Measurements from ENCODE around the gene PSME3. TPM values are rescaled to one million over a fixed set of nuclear protein-coding genes. Genes with fewer than 3 reads are reported as not detected.

PSME3 gene
- total RNA-seq, 2 donors from 2014 or later: 68.5 to 71.1 TPM

DNA sequence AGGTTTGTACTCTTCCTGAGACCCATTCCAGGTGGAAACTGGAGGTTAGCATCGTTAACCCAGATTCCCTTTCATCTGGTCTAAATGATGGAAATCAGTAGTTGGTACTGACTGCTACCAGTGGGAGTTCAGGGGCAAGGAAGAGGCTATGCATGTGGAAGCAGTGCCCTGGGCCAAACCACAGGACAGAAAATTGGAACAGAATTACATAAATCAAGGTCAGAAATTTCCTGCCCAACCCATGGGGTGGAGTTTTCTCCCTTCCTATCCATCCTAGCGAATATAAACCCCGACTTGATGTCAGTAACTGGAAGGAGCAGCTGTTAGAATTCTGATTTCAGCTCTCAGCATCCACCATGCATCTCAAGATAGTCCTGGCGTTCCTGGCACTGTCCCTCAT, 11.1 kb downstream of the PSME3 start, which contains the start of gene AOC2:
Gene AOC2, plus strand, starts transcription at position 310 of the 400 bp plus-strand sequence. Its CDS starts 47 bp downstream, at position 357.
- Histone ChIP-seq H3K4me3 (no peak within 1 kb of the TSS), H3K9me3 (no peaks in the 10 kb centered on the region), H3K4me1 (replicated peaks) (no peaks in the 10 kb centered on the region), H3K36me3 (peaks cover 0 to 5% of the 10 kb centered on the region in 2 donors), H3K27ac (no peak within 1 kb of the TSS), H3K27me3 (replicated peaks; ENCODE audit: insufficient read depth) (no peaks in the 10 kb centered on the region)
- no peak for TF ChIP-seq POLR2A (IDR thresholded peaks at IDR 0.05)
- no peak for TF ChIP-seq POLR2AphosphoS5 (IDR thresholded peaks at IDR 0.05)
- TF ChIP-seq, protein P1, sequence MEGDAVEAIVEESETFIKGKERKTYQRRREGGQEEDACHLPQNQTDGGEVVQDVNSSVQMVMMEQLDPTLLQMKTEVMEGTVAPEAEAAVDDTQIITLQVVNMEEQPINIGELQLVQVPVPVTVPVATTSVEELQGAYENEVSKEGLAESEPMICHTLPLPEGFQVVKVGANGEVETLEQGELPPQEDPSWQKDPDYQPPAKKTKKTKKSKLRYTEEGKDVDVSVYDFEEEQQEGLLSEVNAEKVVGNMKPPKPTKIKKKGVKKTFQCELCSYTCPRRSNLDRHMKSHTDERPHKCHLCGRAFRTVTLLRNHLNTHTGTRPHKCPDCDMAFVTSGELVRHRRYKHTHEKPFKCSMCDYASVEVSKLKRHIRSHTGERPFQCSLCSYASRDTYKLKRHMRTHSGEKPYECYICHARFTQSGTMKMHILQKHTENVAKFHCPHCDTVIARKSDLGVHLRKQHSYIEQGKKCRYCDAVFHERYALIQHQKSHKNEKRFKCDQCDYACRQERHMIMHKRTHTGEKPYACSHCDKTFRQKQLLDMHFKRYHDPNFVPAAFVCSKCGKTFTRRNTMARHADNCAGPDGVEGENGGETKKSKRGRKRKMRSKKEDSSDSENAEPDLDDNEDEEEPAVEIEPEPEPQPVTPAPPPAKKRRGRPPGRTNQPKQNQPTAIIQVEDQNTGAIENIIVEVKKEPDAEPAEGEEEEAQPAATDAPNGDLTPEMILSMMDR (IDR thresholded peaks at IDR 0.05): no peak
- no peak for DNase-seq (ENCODE audit: low spot score)
- intact Hi-C loops (cut with DNase I): no loop called here
- WGBS: 76% methylated on average over 4 of the region's 4 CpGs

DNA sequence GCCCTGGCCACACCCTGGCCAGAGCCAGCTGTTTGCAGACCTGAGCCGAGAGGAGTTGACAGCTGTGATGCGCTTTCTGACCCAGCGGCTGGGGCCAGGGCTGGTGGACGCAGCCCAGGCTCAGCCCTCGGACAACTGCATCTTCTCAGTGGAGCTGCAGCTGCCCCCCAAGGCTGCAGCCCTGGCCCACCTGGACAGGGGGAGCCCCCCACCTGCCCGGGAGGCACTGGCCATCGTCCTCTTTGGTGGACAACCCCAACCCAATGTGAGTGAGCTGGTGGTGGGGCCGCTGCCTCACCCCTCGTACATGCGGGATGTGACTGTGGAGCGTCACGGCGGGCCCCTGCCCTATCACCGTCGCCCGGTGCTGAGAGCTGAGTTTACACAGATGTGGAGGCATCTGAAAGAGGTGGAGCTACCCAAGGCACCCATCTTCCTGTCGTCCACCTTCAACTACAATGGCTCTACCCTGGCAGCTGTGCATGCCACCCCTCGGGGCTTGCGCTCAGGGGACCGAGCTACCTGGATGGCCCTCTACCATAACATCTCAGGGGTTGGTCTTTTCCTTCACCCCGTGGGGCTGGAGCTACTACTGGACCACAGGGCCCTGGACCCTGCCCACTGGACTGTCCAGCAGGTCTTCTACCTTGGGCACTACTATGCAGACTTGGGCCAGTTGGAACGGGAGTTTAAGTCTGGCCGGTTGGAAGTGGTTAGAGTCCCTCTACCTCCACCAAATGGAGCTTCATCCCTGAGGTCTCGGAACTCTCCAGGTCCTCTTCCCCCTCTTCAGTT, 11.8 kb downstream of the PSME3 start:
- DNase-seq (ENCODE audit: low spot score): no peak
- Histone ChIP-seq H3K4me3 (no peak overlapping the region), H3K27me3 (replicated peaks; ENCODE audit: insufficient read depth) (no peaks in the 10 kb centered on the region), H3K27ac (no peak overlapping the region), H3K36me3 (no peaks in the 10 kb centered on the region), H3K4me1 (replicated peaks) (no peaks in the 10 kb centered on the region), H3K9me3 (no peaks in the 10 kb centered on the region)
- intact Hi-C loops (cut with DNase I): loop anchor here (5.0 kb wide), 1 partner anchor 152 kb away; the partner anchor contains the start of gene RPL27
- no peak for TF ChIP-seq POLR2AphosphoS5 (IDR thresholded peaks at IDR 0.05)
- TF ChIP-seq POLR2A (IDR thresholded peaks at IDR 0.05): no peak
- TF ChIP-seq, protein P1 (IDR thresholded peaks at IDR 0.05): no peak
- 88% methylated on average over 23 of the region's 24 CpGs for WGBS

DNA sequence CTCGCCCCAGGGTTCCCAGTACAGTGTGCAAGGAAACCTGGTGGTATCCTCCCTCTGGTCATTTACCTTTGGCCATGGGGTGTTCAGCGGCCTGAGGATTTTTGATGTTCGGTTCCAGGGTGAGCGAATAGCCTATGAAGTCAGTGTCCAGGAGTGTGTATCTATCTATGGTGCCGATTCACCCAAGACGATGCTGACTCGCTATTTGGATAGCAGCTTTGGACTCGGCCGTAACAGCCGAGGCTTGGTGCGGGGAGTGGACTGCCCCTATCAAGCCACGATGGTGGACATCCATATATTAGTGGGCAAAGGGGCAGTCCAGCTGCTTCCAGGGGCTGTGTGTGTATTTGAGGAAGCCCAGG, 12.3 kb downstream of the PSME3 start:
- intact Hi-C loops (cut with DNase I): loop anchor here (5.0 kb wide), 1 partner anchor 152 kb away; the partner anchor contains the start of gene RPL27
- Histone ChIP-seq H3K4me3 (no peak overlapping the region), H3K27me3 (replicated peaks; ENCODE audit: insufficient read depth) (no peaks in the 10 kb centered on the region), H3K9me3 (no peaks in the 10 kb centered on the region), H3K36me3 (no peaks in the 10 kb centered on the region), H3K27ac (no peak overlapping the region), H3K4me1 (replicated peaks) (no peaks in the 10 kb centered on the region)
- 87% methylated on average over 12 of the region's 12 CpGs for WGBS
- DNase-seq (ENCODE audit: low spot score): no peak
- TF ChIP-seq POLR2AphosphoS5 (IDR thresholded peaks at IDR 0.05) (no peak), POLR2A (IDR thresholded peaks at IDR 0.05) (no peak)
- TF ChIP-seq, protein P1 (IDR thresholded peaks at IDR 0.05): no peak

DNA sequence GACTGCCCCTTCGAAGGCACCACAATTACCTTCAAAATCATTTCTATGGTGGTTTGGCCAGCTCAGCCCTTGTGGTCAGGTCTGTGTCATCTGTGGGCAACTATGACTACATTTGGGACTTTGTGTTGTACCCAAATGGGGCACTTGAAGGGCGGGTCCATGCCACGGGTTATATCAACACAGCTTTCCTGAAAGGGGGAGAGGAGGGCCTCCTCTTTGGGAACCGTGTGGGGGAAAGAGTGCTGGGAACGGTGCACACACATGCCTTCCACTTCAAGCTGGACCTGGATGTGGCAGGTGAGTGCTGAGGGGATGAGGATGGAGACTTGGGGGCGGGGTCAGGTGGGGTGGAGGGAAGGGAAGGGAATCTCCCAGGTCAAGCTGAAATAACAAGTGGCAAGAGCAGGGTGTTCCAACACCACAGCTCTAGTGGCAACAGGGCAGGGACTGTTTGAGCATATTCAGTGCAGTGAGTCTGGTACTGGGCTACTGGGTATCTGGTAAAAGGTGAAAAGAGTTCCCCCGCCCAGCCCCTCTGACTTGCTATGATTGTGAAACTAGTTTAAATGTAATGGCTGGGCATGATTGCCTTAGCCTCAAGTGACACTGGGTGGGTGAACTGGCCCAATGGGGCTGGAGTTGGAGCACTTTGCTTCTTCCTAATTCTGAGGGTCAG, 12.9 kb downstream of the PSME3 start:
- TF ChIP-seq POLR2AphosphoS5 (IDR thresholded peaks at IDR 0.05) (no peak), POLR2A (IDR thresholded peaks at IDR 0.05) (no peak)
- TF ChIP-seq, protein P1 (IDR thresholded peaks at IDR 0.05): no peak
- no peak overlapping the region for H3K4me3 ChIP-seq
- no peaks in the 10 kb centered on the region for H3K27me3 ChIP-seq (replicated peaks; ENCODE audit: insufficient read depth)
- H3K27ac ChIP-seq: no peak overlapping the region
- no peak for DNase-seq (ENCODE audit: low spot score)
- H3K36me3 ChIP-seq: no peaks in the 10 kb centered on the region
- no peaks in the 10 kb centered on the region for H3K9me3 ChIP-seq
- intact Hi-C loops (cut with DNase I): loop anchor here (5.0 kb wide), 1 partner anchor 151 kb away; the partner anchor contains the start of gene RPL27
- WGBS: 60% methylated on average over 7 of the region's 7 CpGs
- no peaks in the 10 kb centered on the region for H3K4me1 ChIP-seq (replicated peaks)
